Stimulated activated naive B cell treated with anti-CD40 and anti-IgM and Interleukin-4, amounts not matched to agents 10 μg/mL and 1 μg/mL and 100 μg/mL, for 72 hours (primary cell): Measurements from ENCODE around the gene ABCD1.
"Not testable (repeated sequence)": the region's sequence is repeated elsewhere in the genome, so short reads cannot be mapped to it uniquely, and the experiment has no call there.

Experiments
- ATAC-seq, 2 donors: fragments of 150-1000 bp; cut with Tn5 transposase; replicated peaks; 2 replicates each; pipeline ENCODE4 v1.10.0; 2021; ENCODE audit warnings: moderate library complexity in 1 of 2
- DNase-seq: peaks from one replicate; pipeline ENCODE4 v3.0.0; 2021
- H3K27ac Mint-ChIP-seq: one replicate; pipeline ENCODE4 v1.8.0; 2022; ENCODE audit warnings: mild to moderate bottlenecking, mixed read lengths
- H3K27me3 Mint-ChIP-seq, 2 donors: one replicate each; pipeline ENCODE4 v1.8.0; 2022; ENCODE audit warnings: mixed read lengths in 2 of 2
- H3K36me3 Mint-ChIP-seq, 2 donors: one replicate each; pipeline ENCODE4 v1.8.0; 2022; ENCODE audit warnings: mixed read lengths in 2 of 2, mild to moderate bottlenecking in 1 of 2
- H3K4me1 Mint-ChIP-seq, 2 donors: one replicate each; pipeline ENCODE4 v1.8.0; 2022; ENCODE audit warnings: mixed read lengths in 2 of 2, mild to moderate bottlenecking in 1 of 2
- H3K4me3 Mint-ChIP-seq, 2 donors: one replicate each; pipeline ENCODE4 v1.8.0; 2022; ENCODE audit warnings: mild to moderate bottlenecking in 2 of 2, mixed read lengths in 2 of 2, moderate library complexity in 1 of 2
- H3K9me3 Mint-ChIP-seq, 2 donors: one replicate each; pipeline ENCODE4 v1.8.0; 2022; ENCODE audit warnings: mixed read lengths in 2 of 2, mild to moderate bottlenecking in 1 of 2

ABCD1 gene

DNA sequence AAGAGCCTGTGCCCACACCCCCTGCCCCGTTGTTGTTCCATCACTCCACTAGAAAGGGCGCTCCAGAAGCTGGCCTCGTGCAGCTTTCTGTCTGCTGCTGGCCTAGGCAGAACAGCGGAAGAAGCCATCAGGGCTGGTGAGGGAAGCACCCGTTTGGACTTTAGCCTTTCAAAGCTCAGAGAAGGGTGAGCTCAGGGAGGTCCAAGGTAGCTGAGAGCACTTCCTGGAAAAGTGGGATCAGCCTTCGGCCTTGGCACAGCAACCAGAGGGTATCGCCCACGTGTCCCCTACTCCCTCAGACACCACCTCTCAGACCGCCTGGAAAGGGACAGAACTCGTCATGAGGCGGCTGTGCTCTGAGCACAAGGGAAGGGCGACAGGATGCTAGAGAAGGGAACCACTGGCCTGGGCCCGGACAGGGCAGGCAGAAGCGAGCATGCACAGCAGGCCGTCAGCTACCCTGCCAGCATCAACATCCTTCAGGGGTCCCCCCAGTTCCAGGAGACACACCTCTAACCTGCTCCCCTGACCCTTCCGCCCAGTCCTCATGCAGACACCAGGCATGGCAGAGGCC lies 25.4 kb upstream of the ABCD1 start:
- H3K4me3 Mint-ChIP-seq, H3K9me3 Mint-ChIP-seq, H3K4me1 Mint-ChIP-seq, H3K27me3 Mint-ChIP-seq, DNase-seq, ATAC-seq, H3K27ac Mint-ChIP-seq: not testable (repeated sequence)
- peaks cover 16 to 27% of the 10 kb centered on the region in 2 donors for H3K36me3 Mint-ChIP-seq

DNA sequence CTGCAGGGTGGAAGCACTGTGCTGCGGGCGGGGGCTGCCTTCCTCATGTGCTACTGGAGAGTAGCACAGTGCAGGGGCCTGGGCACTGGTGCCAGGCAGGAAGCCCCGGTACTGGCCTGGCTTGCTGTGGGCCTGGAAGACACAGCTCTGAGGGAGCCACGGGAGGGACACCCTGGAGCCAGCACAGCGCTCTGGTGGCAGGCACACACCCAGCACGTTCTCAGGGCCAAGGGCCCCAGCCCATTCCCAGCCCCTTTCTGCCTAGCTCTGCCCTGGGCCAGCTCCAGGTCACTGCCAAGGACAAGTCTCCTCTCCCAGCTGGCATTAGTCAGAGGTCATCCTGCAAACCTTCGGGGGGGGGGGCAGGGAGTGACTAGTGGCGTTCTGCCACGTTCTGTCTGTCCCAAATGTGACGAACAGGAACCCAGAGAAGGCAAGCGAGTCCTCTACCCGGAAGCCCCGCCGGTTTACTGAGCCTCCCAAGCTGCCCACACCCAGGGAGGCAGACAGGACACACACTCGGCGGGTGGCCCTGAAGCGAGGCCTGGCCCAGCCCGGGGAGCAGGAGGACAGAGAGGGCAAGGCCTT lies 24.8 kb upstream of the ABCD1 start:
- ATAC-seq, H3K4me1 Mint-ChIP-seq, H3K27ac Mint-ChIP-seq, H3K9me3 Mint-ChIP-seq, DNase-seq, H3K27me3 Mint-ChIP-seq, H3K4me3 Mint-ChIP-seq: not testable (repeated sequence)
- H3K36me3 Mint-ChIP-seq: peaks cover 16 to 29% of the 10 kb centered on the region in 2 donors

DNA sequence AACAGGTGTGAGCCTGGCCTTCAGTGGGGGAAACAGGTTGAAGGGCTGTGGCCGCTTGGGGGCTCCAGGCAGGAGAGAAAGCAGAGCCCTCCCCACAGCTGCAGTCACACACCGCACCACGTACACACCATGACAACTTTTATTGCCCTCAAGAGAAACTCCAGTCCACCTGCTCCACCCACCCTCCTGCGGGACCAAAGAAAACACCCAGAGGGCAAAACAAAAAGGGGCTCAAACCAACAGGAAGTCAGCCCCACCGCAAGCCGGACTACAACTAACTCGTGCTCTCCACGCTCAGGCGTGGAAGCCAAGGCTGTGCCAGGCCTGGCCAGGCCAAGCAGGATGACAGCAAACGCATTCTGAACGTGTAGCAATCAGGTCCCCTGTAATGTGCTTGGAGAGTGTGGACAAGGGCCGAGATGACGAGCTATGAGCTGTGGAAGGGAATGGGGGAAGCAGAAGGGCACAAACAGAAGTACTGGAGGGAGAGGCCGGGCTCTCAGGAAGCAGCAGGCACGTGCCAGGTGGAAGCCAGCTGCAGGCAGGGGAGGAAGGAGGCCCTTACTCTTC lies 24.2 kb upstream of the ABCD1 start:
- Mint-ChIP-seq H3K27ac (no peak overlapping the region), H3K9me3 (no peaks in the 10 kb centered on the region), H3K27me3 (no peaks in the 10 kb centered on the region), H3K4me3 (no peak overlapping the region), H3K4me1 (no peaks in the 10 kb centered on the region), H3K36me3 (peaks cover 16 to 32% of the 10 kb centered on the region in 2 donors)
- DNase-seq: no peak
- ATAC-seq: no peak

DNA sequence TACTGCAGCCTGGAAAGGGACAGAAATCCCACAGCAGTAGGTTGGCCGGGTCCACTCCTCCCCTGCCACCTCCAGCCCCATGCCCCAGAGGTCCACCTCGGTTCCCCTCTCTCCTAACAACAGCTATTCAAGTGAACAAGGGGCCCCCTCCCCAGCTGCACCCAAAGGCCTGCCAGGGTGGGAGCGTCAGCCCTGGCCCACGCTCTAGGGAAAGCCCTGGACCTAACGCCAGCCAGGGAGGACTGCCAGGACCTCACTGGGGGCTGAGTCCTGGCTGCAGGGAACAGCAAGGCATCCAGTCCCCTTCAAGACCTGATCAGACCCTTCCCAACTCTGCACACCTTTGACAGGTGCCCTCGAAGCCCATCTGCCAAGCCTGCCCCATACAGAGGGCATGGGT lies 23.7 kb upstream of the ABCD1 start:
- Mint-ChIP-seq H3K27ac (peak overlapping the region; percentile 67), H3K4me1 (no peaks in the 10 kb centered on the region), H3K4me3 (no peak overlapping the region), H3K27me3 (no peaks in the 10 kb centered on the region), H3K9me3 (no peaks in the 10 kb centered on the region), H3K36me3 (peaks cover 16 to 33% of the 10 kb centered on the region in 2 donors)
- ATAC-seq (no peak), DNase-seq (no peak)

DNA sequence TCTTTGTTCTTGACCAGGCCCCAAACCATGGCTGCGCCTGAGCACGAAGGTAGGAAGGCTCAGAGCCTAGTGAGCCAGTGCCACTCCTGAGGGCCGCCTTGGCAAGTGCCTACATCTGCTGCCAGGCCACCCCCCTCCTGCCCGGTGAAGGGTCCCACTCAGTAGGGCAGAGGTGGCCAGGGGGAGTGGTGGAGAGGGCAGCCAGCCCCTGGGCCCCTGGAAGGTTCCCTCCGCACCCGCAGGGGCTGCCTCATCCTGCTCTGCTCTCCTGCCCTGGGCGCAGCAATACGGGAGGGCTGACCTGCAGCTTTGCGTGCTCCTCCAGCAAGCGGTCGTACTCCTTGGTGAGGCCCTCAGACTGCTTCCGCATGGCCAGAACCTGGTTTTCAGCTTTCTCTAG lies 22.9 kb upstream of the ABCD1 start:
- no peak for ATAC-seq
- Mint-ChIP-seq H3K4me3 (no peak overlapping the region), H3K36me3 (peaks cover 22 to 37% of the 10 kb centered on the region in 2 donors), H3K4me1 (peaks cover 0 to 5% of the 10 kb centered on the region in 2 donors), H3K27ac (no peak overlapping the region), H3K9me3 (no peaks in the 10 kb centered on the region), H3K27me3 (peaks cover 0 to 4% of the 10 kb centered on the region in 2 donors)
- DNase-seq: no peak

DNA sequence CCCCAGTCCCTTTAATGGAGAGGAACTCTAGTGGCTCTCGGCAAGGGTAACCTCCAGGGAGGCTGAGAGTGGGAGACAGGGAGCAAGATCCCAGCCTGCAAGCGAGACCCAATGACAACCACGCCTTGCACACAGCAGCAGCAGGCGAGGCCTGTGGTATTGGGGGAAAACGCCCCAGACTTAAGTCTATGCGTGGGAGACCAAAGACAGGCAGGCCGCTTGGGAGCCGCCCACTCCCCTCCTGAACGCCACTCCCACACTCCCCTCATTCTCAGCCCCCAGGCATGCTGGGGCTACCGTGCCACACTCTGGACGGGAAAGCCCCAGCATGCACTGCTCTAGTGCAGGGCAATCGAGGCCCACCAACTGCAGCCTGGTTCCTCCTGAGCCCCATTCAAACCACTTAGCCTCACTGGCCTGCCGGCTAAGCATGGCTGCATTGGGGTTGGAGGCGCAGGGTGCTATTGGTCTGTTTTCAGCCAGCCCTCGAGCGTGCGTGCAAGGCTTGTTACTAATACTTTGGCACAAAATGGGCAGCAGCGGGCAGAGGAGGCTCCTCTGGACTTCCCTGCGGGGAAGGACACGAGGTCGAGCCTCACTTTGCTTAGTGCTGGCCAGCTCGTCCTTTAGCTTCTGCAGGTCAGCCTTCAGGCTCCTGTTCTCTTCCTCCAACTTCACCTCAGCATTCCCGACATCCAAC lies 22.2 kb upstream of the ABCD1 start:
- Mint-ChIP-seq H3K27ac (no peak overlapping the region), H3K36me3 (peaks cover 21 to 33% of the 10 kb centered on the region in 2 donors), H3K27me3 (peaks cover 0 to 8% of the 10 kb centered on the region in 2 donors), H3K4me1 (peaks cover 0 to 8% of the 10 kb centered on the region in 2 donors), H3K9me3 (no peaks in the 10 kb centered on the region), H3K4me3 (no peak overlapping the region)
- ATAC-seq (no peak), DNase-seq (no peak)

DNA sequence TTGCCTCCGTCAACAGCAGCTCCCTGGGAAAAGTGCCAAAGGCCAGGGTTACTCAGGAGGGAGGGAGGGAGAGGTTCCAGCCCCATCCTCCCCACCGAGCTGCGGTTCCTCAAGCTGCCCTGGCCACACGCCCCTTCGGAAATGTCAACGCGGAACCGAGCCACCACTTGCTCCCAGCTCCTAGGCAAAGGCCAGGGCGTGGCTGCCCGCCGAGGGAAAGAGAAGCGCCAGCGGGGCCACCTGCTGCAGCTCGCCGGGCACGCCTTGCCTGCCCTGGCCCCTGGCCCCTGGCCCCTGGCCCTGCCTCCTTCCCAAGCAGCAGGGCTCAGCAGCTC lies 21.7 kb upstream of the ABCD1 start:
- DNase-seq: no peak
- H3K36me3 Mint-ChIP-seq: peaks cover 20 to 31% of the 10 kb centered on the region in 2 donors
- H3K4me1 Mint-ChIP-seq: peaks cover 0 to 8% of the 10 kb centered on the region in 2 donors
- peaks cover 0 to 8% of the 10 kb centered on the region in 2 donors for H3K27me3 Mint-ChIP-seq
- no peak overlapping the region for H3K27ac Mint-ChIP-seq
- no peak for ATAC-seq
- H3K4me3 Mint-ChIP-seq: no peak overlapping the region
- no peaks in the 10 kb centered on the region for H3K9me3 Mint-ChIP-seq

DNA sequence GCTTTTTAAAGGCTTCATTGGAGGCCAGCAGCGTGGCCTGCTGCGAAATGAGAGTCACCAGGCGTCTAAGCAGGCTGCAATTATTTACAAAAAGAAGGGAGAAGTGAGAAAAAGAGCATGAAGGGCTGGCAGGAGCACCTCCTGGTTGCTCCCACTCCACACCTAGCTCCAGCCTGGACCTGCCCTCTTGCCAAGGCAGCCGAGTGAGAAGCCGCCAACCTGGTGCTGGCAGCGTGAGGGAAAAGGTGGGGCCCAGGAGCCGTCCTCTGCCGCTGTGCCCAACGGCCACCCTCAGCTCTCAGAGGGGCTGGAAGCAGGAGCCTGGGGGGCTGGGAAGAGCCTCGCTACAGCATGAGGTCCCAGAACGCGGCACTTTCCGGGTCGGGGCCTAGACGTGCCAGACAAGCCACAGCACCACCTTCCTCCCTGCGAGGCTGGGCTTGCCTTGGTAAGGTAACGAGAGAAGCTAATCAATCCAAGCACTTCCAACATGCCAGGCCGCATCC lies 20.6 kb upstream of the ABCD1 start:
- Mint-ChIP-seq H3K9me3 (no peaks in the 10 kb centered on the region), H3K27me3 (peaks cover 0 to 8% of the 10 kb centered on the region in 2 donors), H3K36me3 (peaks cover 27 to 37% of the 10 kb centered on the region in 2 donors), H3K4me1 (peaks cover 0 to 8% of the 10 kb centered on the region in 2 donors), H3K27ac (no peak overlapping the region), H3K4me3 (no peak overlapping the region)
- no peak for ATAC-seq
- DNase-seq: no peak

DNA sequence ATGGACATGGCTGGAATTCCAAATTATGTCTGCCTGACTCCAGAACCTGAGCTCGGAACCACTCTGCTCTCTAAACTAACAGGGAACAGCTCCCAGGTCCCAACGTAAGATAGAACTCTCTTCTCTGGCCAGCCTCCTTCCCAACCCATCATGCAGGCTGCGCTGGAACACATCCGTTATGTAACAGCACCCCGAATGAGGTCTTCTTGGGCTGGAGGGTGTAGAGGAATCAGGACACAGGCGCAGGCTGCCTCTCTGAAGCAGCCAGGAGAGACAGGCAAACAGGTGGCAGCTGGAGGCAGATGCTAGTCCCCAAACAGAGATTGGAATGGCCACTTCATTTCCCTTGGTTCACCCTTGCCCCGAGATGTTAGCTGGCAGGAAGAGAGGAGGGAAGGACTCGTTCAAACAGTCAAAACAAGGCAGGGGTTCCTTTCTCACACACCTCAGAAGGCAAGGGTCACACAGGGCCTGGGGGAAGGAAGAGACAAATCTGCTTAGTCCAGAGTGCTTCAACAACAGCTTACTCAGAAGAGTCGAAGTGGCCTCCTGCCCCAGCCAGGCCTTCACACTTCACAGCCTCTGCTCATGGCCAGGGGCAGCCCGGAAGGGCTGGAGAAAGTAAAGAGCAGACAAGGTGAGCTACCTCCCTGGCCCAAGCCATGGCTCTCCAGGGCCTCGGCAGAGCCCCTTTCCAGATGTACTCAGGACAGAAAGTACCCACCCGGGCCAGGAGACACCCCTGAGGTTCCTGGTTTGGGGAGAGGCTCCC lies 19.8 kb upstream of the ABCD1 start:
- not testable (repeated sequence) for H3K4me1 Mint-ChIP-seq, DNase-seq, H3K27me3 Mint-ChIP-seq, H3K9me3 Mint-ChIP-seq, H3K4me3 Mint-ChIP-seq, ATAC-seq, H3K27ac Mint-ChIP-seq
- peaks cover 27 to 39% of the 10 kb centered on the region in 2 donors for H3K36me3 Mint-ChIP-seq

DNA sequence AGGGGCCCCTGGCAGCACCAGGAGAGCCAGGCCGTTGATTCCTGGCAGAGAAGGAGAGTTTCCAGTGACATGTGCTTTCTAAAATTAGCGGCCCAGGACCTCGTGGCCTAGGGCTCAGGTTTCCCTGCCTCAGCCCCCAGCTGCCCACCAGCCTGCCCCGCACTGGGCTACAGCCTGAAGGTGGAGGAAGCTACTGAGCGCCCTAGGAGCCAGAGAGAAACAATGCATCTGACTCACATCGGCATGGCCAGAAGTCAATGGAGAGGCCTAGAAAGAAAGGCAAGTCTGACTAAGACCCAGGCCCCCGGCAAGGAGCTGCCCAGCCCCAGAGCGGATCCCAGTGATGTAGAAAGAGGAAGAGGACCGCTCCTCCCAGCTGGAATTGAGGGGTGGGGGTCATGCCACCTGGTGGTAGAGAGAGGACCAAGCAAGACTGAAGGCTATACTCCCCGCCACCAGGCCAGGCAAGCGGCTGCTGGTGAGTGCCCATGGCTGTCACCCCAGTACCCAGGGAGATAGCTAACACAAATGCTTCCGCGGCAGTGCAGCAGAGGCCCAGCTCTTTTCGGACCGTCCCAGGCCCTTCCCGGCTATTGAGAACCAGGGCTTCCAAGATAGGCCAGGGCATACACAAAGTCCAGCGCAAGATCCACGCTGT lies 19.1 kb upstream of the ABCD1 start:
- Mint-ChIP-seq H3K27ac (peak overlapping the region; percentile 65), H3K36me3 (peaks cover 27 to 36% of the 10 kb centered on the region in 2 donors)
- not testable (repeated sequence) for H3K4me1 Mint-ChIP-seq, H3K4me3 Mint-ChIP-seq, DNase-seq, H3K9me3 Mint-ChIP-seq, ATAC-seq, H3K27me3 Mint-ChIP-seq

DNA sequence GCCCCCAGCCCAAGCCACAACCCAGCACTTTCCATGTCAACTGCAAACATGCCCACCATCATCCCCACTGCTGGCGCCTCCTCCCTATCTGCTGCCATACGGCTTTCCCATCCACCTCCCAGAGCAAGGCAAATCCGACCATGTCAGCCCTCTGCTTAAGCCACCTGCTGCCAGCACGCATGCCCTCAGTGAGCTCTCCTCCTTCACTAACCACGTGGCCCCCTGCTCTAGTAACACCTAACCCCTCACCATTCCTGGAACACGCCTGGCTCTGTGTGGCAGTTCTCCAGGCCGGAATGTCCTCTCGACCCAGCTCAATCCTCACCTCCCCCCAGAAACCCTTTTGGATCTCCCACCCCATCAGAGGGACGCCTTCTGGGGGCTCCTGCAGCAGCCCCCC lies 17.9 kb upstream of the ABCD1 start:
- Mint-ChIP-seq H3K27me3 (peaks cover 0 to 8% of the 10 kb centered on the region in 2 donors), H3K4me1 (peaks cover 0 to 11% of the 10 kb centered on the region in 2 donors), H3K36me3 (peaks cover 29 to 33% of the 10 kb centered on the region in 2 donors), H3K27ac (peak overlapping the region; percentile 44), H3K9me3 (no peaks in the 10 kb centered on the region), H3K4me3 (no peak overlapping the region)
- DNase-seq: no peak
- ATAC-seq: no peak

DNA sequence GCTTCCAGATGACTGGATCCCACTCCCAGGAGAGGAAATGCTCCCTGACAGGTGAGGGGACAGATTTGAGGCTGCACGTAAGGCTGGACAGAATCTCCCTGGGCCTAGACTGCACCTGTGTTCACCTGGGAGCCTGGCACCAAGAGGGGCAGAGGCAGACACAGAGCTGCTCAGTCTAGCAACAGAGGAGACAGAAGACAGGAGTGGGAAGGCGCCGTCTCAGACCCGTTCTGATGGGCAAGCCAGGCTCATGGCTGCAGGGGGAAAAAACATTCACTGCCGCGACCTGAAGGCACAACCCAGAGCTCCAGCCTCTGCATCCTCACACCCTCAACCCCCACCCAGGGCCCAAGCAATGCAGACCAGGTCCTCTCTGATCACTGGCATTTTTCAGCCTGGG lies 17.2 kb upstream of the ABCD1 start:
- Mint-ChIP-seq H3K36me3 (peaks cover 29 to 33% of the 10 kb centered on the region in 2 donors), H3K4me3 (no peak overlapping the region), H3K27ac (no peak overlapping the region), H3K4me1 (peaks cover 0 to 11% of the 10 kb centered on the region in 2 donors), H3K27me3 (peaks cover 0 to 8% of the 10 kb centered on the region in 2 donors), H3K9me3 (no peaks in the 10 kb centered on the region)
- ATAC-seq (no peak), DNase-seq (no peak)

DNA sequence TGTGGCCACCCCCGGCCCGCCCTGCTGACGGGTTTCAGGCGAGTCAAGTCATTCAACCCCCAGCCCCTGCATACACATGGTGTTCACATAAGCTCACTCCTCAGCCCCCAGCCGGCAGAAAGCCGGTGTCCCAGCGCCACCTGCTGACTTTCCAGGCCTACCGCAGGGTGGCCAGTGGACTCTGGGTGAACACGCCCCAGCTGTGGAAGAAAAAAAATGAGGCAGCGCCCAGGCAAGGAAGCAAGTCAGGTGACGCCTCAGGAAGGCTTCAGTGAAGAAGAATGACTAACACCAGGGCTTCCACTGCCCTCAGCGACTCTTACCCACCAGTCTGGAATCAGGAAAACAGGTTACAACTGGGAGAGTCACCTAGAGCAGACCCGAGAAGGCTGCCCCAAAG lies 16.2 kb upstream of the ABCD1 start:
- H3K9me3 Mint-ChIP-seq: no peaks in the 10 kb centered on the region
- H3K27ac Mint-ChIP-seq: no peak overlapping the region
- H3K4me1 Mint-ChIP-seq: peaks cover 0 to 11% of the 10 kb centered on the region in 2 donors
- DNase-seq: no peak
- H3K36me3 Mint-ChIP-seq: peaks cover 30 to 33% of the 10 kb centered on the region in 2 donors
- H3K27me3 Mint-ChIP-seq: peaks cover 0 to 8% of the 10 kb centered on the region in 2 donors
- H3K4me3 Mint-ChIP-seq: no peak overlapping the region
- peak; percentile 69 to 82 for ATAC-seq
